IMR-90 (cell line): ENCODE results near the gene ZNF544. TPM values are rescaled to one million over a fixed set of nuclear protein-coding genes. Genes with fewer than 3 reads are reported as not detected.

Experiments used
- ATAC-seq: fragments of 200-7000 bp; cut with Tn5 transposase; 2 replicates; pipeline ENCODE4 v1.9.1; 2020; ENCODE audit warnings: low read depth, mild to moderate bottlenecking, moderate library complexity
- BruUV-seq: library from RNA; stranded (reverse); fragments of 400-500 nt; replicated peaks from 2 replicates; lab custom pipeline; 2021; lab: Mats Ljungman, UMichigan
- CTCF ChIA-PET: fragments of 300-600 bp; formaldehyde crosslinking; extraction: SDS; loops from one replicate; lab custom pipeline; 2021; ENCODE audit warnings: antibody characterized with exemption; lab: Yijun Ruan, JAX
- POLR2A ChIA-PET: fragments of 300-600 bp; sonication (Branson Sonifier 250); formaldehyde crosslinking; loops from one replicate; lab custom pipeline; 2022; ENCODE audit warnings: antibody characterized with exemption; ENCODE audit not compliant: unreplicated experiment; lab: Charles Lee
- DNase-seq: peaks from one replicate; pipeline ENCODE4 v3.0.0; 2013
- H2AFZ ChIP-seq: replicated peaks from 2 replicates; pipeline ENCODE3; 2013; ENCODE audit warnings: low read length, mild to moderate bottlenecking; ENCODE audit not compliant: poor library complexity
- H2AK5ac ChIP-seq: 2 replicates; pipeline ENCODE4 v1.6.1; 2013; ENCODE audit warnings: low read depth, low read length, inconsistent platforms
- H2AK9ac ChIP-seq: replicated peaks from 2 replicates; pipeline ENCODE3; 2013; ENCODE audit warnings: mild to moderate bottlenecking, low read depth, low read length, moderate library complexity; ENCODE audit not compliant: poor library complexity
- H2BK120ac ChIP-seq: 2 replicates; pipeline ENCODE4 v1.6.1; 2013; ENCODE audit warnings: low read depth, low read length, inconsistent platforms
- H2BK15ac ChIP-seq: 3 replicates; pipeline ENCODE4 v1.6.1; 2013; ENCODE audit warnings: low read depth, low read length, inconsistent platforms
- H2BK20ac ChIP-seq: 2 replicates; pipeline ENCODE4 v1.6.1; 2013; ENCODE audit warnings: low read depth, mild to moderate bottlenecking, inconsistent platforms, low read length, moderate library complexity
- H2BK5ac ChIP-seq: 2 replicates; pipeline ENCODE4 v1.6.1; 2013; ENCODE audit warnings: mild to moderate bottlenecking, low read depth, low read length, inconsistent platforms; ENCODE audit not compliant: poor library complexity, severe bottlenecking
- H3K14ac ChIP-seq: replicated peaks from 2 replicates; pipeline ENCODE4 v1.6.1; 2013; ENCODE audit warnings: low read depth, low read length, inconsistent platforms
- H3K18ac ChIP-seq: 2 replicates; pipeline ENCODE4 v1.6.1; 2013; ENCODE audit warnings: low read depth, low read length, control low read depth
- H3K23ac ChIP-seq: 2 replicates; pipeline ENCODE4 v1.6.1; 2013; ENCODE audit warnings: low read depth, low read length, inconsistent platforms
- H3K27ac ChIP-seq: 2 replicates; pipeline ENCODE4 v1.5.1; 2013; ENCODE audit warnings: mild to moderate bottlenecking, control low read depth, low read length; ENCODE audit not compliant: insufficient read depth
- H3K27me3 ChIP-seq: 2 replicates; pipeline ENCODE4 v1.6.1; 2013; ENCODE audit warnings: low read length; ENCODE audit not compliant: control insufficient read depth, insufficient read depth
- H3K36me3 ChIP-seq: 2 replicates; pipeline ENCODE4 v1.6.1; 2013; ENCODE audit warnings: low read length, mixed read lengths; ENCODE audit not compliant: control insufficient read depth, insufficient read depth
- H3K4ac ChIP-seq: 2 replicates; pipeline ENCODE4 v1.6.1; 2013; ENCODE audit warnings: low read depth, low read length, inconsistent platforms
- H3K4me1 ChIP-seq: 2 replicates; pipeline ENCODE4 v1.6.1; 2013; ENCODE audit warnings: low read length, mixed read lengths; ENCODE audit not compliant: control insufficient read depth, insufficient read depth
- H3K4me2 ChIP-seq: 2 replicates; pipeline ENCODE4 v1.6.1; 2013; ENCODE audit warnings: low read depth, mild to moderate bottlenecking, control low read depth, low read length, moderate library complexity
- H3K4me3 ChIP-seq: 2 replicates; pipeline ENCODE4 v1.5.1; 2013; ENCODE audit warnings: low read depth, mild to moderate bottlenecking, control low read depth, low read length, moderate library complexity; ENCODE audit not compliant: insufficient read depth
- H3K56ac ChIP-seq: 2 replicates; pipeline ENCODE4 v1.6.1; 2013; ENCODE audit warnings: low read length, inconsistent platforms; ENCODE audit not compliant: insufficient read depth; ENCODE audit errors: extremely low read depth
- H3K79me1 ChIP-seq, 2 experiments: 2 replicates each; pipeline ENCODE4 v1.6.1; 2013; ENCODE audit warnings: low read length in 2 of 2, inconsistent platforms in 1 of 2, low read depth in 1 of 2
- H3K9ac ChIP-seq: 2 replicates; pipeline ENCODE4 v1.6.1; 2013; ENCODE audit warnings: low read depth, low read length, control low read depth
- H3K9me1 ChIP-seq: 2 replicates; pipeline ENCODE4 v1.6.1; 2013; ENCODE audit warnings: low read length, inconsistent platforms; ENCODE audit not compliant: insufficient read depth
- H3K9me3 ChIP-seq: 2 replicates; pipeline ENCODE4 v1.6.1; 2013; ENCODE audit warnings: low read length; ENCODE audit not compliant: control insufficient read depth, insufficient read depth
- H4K20me1 ChIP-seq: 2 replicates; pipeline ENCODE4 v1.6.1; 2013; ENCODE audit warnings: low read length, inconsistent platforms; ENCODE audit not compliant: insufficient read depth
- H4K5ac ChIP-seq: 2 replicates; pipeline ENCODE4 v1.6.1; 2013; ENCODE audit warnings: mild to moderate bottlenecking, low read depth, low read length, control low read depth
- H4K8ac ChIP-seq, 2 experiments: 2 replicates each; pipeline ENCODE4 v1.6.1; 2013; ENCODE audit warnings: low read depth in 2 of 2, low read length in 2 of 2, control low read depth in 1 of 2, inconsistent platforms in 1 of 2
- H4K91ac ChIP-seq: 2 replicates; pipeline ENCODE4 v1.6.1; 2013; ENCODE audit warnings: low read depth, low read length, inconsistent platforms; ENCODE audit not compliant: insufficient read depth
- CEBPB ChIP-seq: IDR thresholded peaks from 2 replicates; pipeline ENCODE4 v1.6.1; 2012; ENCODE audit warnings: low read depth, low read length, improper control_type of control experiment
- MAZ ChIP-seq: IDR thresholded peaks from 2 replicates; pipeline ENCODE4 v1.6.1; 2012; ENCODE audit warnings: low read depth, mild to moderate bottlenecking, low read length, improper control_type of control experiment, moderate library complexity, borderline replicate concordance
- MXI1 ChIP-seq: IDR thresholded peaks from 2 replicates; pipeline ENCODE4 v1.6.1; 2012; ENCODE audit warnings: low read depth, mild to moderate bottlenecking, low read length, moderate library complexity, borderline replicate concordance
- WGBS, 2 experiments: methylation state at CpG; one replicate each; pipeline versions ENCODE4 v1.1.5 to v1.1.7; 2013; ENCODE audit warnings: missing lambda C conversion rate in 2 of 2; ENCODE audit not compliant: insufficient read length in 1 of 2; ENCODE audit errors: extremely low coverage in 2 of 2; 5-methylcytosine and 5-hydroxymethylcytosine counted together
- dilution Hi-C: fragments of 300-500 bp; cut with HindIII; formaldehyde crosslinking; loops from one replicate; pipeline ENCODE4 v1.14.3; 2018; ENCODE audit warnings: low sequenced_read_pairs; ENCODE audit not compliant: unreplicated experiment
- in situ Hi-C: fragments of 300-500 bp; cut with MboI; formaldehyde crosslinking; loops from 3 replicates; pipeline ENCODE4 v1.14.3; 2019; ENCODE audit warnings: low sequenced_read_pairs, inconsistent platforms, mixed read lengths
- intact Hi-C: fragments of 100-400 bp; cut with micrococcal nuclease; formaldehyde crosslinking; loops from 2 replicates; pipeline ENCODE4 v1.10.0; 2022
- polyA plus RNA-seq, 3 experiments: library from polyadenylated mRNA; depleted of rRNA; stranded (reverse); fragments of >200 nt; gene quantifications; 2 replicates each; pipeline ENCODE4 v1.2.3, GENCODE V29; 2012; ENCODE audit warnings: low replicate concordance in 1 of 3
- total RNA-seq: library from RNA; depleted of rRNA; stranded (reverse); fragments of >200 nt; gene quantifications from 2 replicates; pipeline ENCODE4 v1.2.3, GENCODE V29; 2012

ZNF544 gene
- total and polyA plus RNA-seq, 2 of the 4 experiments (the other 2 are of a cell fraction): 19.3 to 45.9 TPM

DNA sequence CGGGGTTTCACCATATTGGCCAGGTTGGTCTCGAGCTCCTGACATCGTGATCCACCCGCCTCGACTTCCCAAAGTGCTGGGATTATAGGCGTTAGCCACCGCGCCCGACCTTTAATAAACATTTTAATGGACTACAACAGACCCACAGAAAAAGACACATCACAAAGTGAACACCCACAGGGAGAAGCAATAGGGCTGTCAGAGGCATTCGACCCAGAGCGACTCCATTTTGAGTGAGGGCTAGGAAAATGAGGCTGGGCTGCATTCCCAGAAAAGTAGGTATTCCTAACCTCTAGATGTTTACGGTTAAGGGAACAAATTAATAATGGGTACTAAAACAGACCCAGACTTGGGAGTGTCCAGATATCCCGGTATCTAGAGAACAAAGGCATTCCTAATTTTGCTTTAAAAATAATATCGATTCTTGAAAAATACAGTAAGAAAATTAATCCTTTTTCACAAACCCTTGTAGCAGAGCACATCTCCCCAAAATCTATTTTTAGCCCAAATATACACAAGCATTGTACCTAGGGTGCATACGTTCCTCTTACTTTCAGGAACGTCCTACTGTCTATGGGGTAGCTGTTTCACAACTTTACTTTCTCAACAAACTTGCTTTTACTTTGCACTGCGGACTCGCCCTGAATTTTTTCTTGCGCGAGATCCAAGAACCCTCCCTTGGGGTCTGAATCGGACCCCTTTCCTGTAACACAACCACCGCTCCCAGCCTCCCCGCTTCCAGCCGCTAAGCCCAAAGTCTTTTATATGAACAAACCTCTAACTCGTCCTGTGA, 49.2 kb downstream of the ZNF544 start:
- peak overlapping the region; percentile 94 for H3K14ac ChIP-seq
- in situ Hi-C loops: no loop called here
- H3K27ac ChIP-seq: peak overlapping the region; percentile 79
- H2BK15ac ChIP-seq: peak overlapping the region; percentile 55; the same call in 1 of the 3 replicates
- peaks cover 35 to 58% of the 10 kb centered on the region in 2 experiments for H3K79me1 ChIP-seq
- intact Hi-C loops: loop anchor here (5.0 kb wide), 1 partner anchor 96 kb away; the partner anchor contains the start of gene ZNF274
- H4K20me1 ChIP-seq: peaks cover 10% of the 10 kb centered on the region
- H3K36me3 ChIP-seq: peaks cover 29% of the 10 kb centered on the region
- dilution Hi-C loops: no loop called here
- H2AFZ ChIP-seq: peak overlapping the region; percentile 98
- peaks cover 8% of the 10 kb centered on the region; the same call in 1 of the 2 replicates for H3K9me1 ChIP-seq
- H2BK5ac ChIP-seq: peak overlapping the region; percentile 66
- H2BK120ac ChIP-seq: peak overlapping the region; percentile 62
- no peak overlapping the region for H2AK5ac ChIP-seq
- CTCF ChIA-PET: no interaction called here
- H3K18ac ChIP-seq: peak overlapping the region; percentile 7; the same call in 1 of the 2 replicates
- TSS peak; percentile 30 for BruUV-seq
- peak overlapping the region; percentile 81 for H3K4ac ChIP-seq
- H2BK20ac ChIP-seq: no peak overlapping the region
- peak; percentile 48; the same call in 1 of the 2 replicates for TF ChIP-seq CEBPB
- TF ChIP-seq MXI1: no peak
- no peak for TF ChIP-seq MAZ
- DNase-seq (no peak), ATAC-seq (peak; percentile 0; the same call in 1 of the 2 replicates)
- H3K4me1 ChIP-seq: 0 out of 2 replicates have a peak, but pooled peaks cover 2% of the 10 kb centered on the region
- peak overlapping the region; percentile 54 for H4K5ac ChIP-seq
- peak overlapping the region; percentile 94 for H3K56ac ChIP-seq
- H3K9me3 ChIP-seq: peaks cover 32% of the 10 kb centered on the region
- H3K4me3 ChIP-seq: peak overlapping the region; percentile 65
- 0% methylated on average over 5 of the region's 25 CpGs; no CpG with 5 or more reads in 1 of the 2 experiments for WGBS, 2 experiments
- H3K9ac ChIP-seq: peak overlapping the region; percentile 84
- H4K8ac ChIP-seq: peak overlapping the region; percentile 85 to 93
- no peaks in the 10 kb centered on the region for H3K27me3 ChIP-seq
- peak overlapping the region; percentile 82 for H4K91ac ChIP-seq
- POLR2A ChIA-PET: no interaction called here
- peak overlapping the region; percentile 92 for H3K23ac ChIP-seq
- H3K4me2 ChIP-seq: peak overlapping the region; percentile 25
- peak overlapping the region; percentile 89 for H2AK9ac ChIP-seq
